Fibroblast of gingiva (primary cell): ENCODE data around the gene KLK12.
"Not testable (repeated sequence)": the region's sequence is repeated elsewhere in the genome, so short reads cannot be mapped to it uniquely, and the experiment has no call there.

Experiments used
- DNase-seq: peaks from one replicate; pipeline ENCODE4 v3.0.0-alpha.2; 2011; ENCODE audit warnings: low read depth

KLK12 gene

DNA sequence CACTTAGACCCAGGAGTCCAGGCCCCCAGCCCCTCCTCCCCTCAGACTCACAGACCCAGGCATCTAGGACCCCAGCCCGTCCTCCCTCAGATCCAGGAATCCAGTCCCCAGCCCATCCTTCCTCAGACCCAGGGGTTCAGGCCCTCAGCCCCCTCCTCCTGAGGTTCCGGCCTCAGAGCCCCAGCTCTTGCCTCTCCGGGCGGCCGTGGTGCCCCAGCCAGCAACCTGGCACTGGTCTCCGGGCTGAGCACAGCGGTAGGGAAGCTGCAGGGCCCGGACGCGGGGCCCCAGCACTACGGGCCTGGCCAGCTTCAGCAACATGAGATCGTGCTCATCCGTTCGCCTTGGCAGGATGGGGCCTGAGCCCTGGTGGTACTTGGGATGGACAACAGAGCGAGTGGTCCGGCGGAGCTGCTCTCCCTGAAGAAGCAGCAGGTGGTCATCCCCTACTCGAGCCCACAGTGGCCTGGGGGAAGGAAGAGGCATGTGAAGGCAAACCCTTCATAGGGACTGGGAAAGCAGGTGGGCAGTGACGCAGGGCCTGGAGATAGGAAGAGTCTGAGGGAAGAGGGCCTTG, 19.0 kb downstream of the KLK12 start:
- DNase-seq = no peak

DNA sequence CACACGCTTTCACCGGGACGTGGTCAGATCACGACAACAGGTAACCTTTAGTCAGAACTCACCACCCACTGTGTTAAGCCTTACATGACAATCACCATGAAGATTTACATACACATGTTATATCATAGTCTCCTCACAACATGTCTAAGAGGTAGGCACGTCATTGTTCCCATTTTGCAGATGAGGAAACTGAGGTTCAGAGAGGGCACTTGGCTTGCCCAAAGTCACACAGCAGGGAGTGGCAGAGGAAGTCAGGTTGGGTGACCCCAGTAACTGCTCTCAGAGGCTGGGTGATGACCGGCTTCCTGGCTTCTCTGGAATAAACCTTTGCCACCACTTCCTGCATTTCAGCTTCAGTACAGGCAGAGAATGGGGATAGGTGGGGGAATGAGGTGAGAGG, 20.6 kb downstream of the KLK12 start:
- DNase-seq = no peak

DNA sequence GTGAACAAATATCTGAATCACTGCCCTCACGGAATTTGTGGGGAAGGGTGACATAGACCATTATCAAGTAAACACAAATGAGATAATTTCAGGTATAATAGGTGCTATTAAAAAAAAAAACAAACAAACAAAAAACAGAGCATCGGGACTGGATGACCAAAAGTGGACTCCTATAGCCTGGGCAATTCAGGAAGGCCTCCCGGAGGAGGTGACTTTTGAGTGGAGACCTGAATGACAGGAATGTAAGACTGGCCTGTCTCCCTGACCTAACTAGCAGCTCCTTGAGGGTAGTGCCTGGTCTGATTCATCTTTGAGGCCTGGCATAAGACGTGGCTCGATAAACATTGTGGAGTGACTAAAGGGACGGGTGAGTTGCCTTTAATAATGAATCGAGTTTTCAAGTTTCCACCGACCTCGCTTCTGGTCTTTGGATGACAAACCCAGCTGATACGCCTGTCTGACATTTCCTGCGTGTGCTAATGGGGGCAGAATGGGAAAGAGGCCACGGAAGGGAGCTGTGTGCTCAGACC, 22.1 kb downstream of the KLK12 start:
- no peak for DNase-seq

DNA sequence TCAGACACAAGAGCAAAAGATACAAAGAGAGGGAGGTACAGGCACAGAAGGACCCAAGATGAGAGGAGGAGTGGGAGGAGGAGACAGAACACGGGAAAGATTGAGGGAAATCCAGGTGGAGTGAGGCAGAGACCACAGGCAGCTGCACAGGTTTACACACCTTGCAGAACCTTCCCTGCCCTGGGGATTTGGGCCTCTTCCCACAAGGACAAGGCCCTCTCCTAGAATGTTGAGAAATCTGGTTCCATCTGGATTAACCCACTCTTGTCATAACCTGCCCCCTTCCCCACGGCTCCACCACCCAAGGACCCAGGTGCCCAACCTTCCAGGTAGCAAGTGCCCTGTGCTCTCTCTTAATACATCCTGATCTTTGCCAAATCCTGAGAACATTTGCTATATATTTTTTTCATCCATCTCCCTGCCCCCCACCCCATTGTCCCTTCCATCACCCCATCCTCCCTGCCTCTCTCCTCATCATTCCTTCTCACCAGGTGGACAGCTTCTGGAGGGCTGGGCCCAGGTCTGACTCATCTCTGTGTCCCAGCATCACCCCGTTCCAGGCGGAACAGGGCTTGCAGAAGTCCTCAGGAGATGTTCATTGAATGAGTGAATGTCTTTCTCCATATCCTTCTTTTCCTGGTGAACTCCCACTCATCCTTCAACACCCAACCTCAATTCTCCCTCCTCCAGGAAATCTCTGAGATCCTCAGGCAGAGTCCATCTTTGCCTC, 24.6 kb downstream of the KLK12 start:
- no peak for DNase-seq

DNA sequence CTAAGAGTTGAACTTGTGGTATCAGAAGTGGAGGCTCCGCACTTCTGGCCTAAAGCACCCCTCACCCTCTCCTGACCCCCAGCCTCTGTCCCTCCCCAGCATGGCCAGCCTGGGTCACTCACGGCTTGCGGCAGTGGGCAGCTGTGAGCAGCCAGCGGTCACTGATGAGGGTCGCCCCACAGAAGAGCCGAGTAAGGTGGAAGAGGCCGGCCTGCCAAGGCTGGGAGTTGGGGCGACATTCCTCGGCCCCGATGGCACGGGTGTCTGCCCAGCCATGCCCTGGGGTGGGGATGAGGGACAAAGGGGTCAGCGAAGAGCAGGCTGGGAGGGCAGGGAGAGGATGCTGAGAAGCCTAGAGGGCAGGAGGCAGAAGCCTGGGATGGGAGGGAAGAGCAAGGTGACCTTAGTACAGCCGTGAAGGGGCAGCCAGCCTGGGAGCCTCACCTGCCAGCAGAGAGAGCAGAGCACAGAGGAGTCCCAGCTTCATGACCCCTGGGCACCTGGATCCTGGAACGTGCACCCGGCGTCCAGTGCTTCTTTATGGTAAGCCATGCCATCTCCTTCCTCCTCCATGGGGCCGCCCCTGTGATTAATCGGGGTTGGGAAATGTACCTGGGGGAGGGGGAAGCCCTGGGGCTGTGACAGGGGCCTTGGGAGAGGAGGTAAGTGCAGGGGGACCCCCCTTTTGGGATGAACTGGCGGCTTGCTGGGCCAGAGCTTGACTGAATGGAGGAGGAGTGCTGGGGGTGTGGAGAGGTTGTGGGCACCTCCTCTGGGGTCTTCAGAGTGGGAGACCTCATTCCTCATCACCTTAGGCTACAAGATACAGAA, 25.5 kb downstream of the KLK12 start:
- DNase-seq = no peak

DNA sequence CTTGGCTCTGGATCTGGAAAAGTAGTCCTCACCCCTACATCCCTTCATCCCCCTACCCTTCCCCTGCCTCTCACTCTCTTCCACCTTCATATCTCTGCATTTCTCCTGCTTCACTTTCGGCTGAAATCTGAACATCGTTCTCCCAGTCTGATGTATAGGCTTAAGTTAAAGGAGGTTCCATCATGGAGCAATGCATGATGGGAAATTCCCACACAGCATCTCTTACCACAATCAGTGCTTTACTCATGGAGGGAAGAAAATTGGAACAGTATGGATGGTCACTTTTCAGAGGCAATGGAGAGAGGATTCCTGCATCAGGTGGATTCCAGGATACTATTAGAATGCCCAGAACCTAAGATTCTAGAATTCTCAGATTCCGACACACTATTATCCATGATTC, 27.3 kb downstream of the KLK12 start:
- DNase-seq = no peak

DNA sequence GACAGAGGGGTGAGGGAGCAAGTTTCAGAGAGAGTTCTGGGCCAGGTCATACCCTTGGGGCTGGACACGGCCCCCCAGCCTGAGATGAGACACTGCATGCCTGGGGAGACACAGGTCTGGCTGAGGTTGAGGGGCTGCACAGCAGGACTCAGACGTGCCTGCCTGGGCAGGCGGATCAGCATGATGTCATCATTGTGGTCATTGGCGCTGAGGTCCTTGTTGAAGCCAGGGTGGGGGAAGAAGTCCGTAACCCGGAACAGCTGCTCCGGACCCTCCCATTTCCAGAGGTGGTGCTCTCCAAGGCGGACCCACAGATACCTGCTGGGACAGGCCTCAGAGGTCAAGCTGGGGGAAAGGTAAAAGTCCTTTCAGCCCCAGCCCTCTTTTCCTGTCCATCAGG, 28.4 kb downstream of the KLK12 start:
- no peak for DNase-seq

DNA sequence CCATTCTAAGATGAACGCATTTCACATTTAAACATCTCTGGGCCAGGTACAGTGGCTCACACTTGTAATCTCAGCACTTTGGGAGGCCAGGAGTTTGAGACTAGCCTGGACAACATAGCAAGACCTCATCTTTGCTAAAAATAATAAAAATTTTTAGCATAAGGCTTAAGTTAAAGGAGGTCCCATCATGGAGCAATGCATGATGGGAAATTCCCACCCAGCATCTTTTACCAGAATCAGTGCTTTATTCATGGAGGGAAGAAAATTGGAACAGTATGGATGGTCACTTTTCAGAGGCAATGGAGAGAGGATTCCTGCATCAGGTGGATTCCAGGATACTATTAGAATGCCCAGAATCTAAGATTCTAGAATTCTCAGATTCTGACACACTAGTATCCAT, 29.6 kb downstream of the KLK12 start:
- DNase-seq = no peak

DNA sequence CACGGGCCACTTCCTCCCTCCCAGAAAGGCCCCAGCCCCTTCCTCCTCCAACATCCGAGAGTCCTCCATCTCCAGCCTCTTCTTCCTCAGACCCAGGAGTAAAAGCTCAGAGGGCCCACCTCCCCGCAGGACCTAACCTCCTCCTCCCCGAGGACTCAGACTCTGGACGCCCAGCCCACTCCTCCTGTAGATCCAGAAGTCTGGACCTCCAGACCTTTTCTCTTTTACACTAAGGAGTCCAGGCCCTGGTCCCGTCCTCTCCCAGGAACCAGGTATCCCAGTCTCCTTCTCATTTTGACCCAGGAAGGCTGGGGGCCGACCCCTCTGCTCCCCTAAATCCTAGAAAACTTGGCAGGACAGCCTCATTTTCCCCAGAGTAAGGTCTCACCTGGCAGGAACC, 31.5 kb downstream of the KLK12 start:
- DNase-seq = no peak

DNA sequence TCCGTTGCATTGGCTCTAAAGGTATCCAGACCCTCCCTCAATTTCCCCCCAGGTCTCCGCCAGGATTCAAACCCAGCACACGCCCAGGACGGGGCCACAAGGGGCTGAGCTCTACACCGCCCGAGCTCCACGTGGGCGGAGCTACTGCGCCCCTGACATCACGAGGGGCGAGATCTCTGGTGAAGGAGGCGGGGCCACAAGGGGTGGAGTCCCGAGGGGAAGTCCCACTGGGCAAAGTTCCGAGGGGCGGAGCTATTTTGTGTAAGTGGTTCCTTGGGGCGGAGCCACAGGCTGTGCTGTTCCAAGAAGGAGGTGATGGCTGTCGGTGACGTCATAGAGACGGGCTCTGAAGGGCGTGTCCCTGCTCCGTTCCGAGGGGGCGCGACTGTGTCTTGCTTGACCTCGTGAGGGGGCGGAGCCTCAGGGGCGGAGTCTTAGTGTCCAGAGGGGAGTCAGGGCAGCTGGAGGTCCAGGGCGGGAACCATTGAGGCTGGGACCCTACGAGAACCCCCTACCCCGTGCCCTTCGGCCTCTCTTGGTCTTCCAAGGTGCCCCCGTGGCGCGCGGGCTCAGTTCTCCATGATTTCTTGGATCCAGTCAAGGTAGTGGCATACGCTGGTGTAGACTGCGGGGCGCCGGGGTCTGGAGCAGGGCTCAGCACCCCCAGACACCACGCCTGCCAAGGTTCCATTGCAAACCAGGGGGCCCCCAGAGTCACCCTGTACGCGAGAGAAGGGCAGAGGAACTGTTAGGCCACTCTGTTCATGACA, 32.1 kb downstream of the KLK12 start:
- no peak for DNase-seq

DNA sequence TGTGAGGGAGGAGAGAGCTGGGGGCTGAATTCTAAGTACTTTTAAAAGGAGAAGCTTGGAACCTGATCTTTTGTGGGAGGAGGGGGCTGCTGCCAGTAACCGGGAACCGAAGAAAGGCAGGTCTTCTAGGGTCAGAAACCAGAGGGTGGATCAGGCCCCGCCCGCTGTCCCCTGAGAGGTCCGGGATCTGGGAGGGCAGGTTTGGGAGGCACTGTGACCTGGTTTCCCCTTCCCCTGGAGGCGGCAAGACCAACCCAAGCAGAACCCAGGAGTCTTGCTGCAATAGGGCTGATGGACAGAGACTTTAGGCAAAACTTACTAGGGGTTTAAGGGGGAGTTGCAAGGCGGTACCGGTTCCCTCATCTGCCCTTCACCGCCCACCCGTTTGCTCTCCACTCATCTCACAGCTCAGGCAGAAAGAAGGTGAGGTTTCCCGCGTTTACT, 32.7 kb downstream of the KLK12 start:
- no peak for DNase-seq

DNA sequence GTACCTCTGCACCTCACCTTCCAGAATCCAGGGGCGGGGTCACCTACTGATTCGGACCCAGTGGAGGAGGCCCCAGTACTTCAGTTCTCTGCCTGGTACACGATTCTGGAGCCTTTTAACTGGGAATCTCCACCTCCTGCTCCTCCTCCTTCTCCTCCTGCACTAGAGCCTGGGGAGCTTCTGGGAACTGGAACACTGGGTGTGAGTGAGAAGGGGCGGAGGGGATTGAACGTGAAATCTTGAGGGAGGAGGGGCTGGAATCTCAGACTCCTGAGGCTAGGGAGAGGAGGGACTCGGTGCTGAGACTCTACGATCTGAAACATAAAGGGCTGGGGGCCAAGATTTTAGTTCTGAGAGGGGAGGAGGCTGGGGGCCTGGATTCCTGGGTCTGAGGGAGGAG, 33.3 kb downstream of the KLK12 start, which contains the start of gene KLK8:
Gene KLK8 (minus strand): TSS at position 90 of the 400 bp plus-strand sequence. CDS start 437 bp downstream, outside the sequence.
- no peak for DNase-seq

DNA sequence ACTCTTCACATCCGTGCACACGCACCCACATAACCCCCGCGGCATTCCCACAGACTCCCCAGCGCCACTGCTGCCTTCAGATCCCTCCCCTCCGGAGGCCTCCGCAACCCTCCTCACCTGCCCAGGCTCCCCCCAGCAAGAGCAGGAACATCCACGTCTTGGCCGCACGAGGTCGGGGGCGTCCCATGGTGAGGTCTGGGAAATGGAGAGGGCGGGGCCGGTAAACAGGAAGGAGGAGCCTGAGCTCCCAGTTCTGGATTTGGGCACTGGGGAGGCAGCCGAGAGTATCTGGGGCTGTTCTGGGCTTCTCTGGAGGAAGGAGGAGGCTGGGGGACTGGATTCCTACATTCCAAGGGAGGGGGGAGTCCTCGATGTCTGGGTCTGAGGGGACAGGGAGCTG, 33.8 kb downstream of the KLK12 start:
- DNase-seq = no peak

DNA sequence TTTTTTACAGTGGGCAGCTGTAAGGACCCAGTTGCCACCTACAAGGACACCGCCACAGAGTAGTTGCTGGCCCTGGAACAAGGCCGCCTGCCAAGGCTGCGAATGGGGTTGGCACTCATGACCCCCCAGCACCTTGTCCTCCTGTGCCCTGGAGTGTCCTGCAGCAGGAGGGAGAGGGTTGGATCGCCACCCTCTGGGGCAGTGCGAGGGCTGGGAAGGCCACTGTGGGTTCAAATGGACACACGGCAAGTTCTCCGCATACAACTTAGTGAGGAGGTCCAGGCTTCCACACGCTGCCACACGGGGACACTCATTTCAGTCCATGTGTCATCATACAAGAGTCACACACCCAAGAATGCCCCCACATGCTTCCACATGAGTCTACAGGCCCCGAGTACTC, 34.4 kb downstream of the KLK12 start:
- DNase-seq = no peak

DNA sequence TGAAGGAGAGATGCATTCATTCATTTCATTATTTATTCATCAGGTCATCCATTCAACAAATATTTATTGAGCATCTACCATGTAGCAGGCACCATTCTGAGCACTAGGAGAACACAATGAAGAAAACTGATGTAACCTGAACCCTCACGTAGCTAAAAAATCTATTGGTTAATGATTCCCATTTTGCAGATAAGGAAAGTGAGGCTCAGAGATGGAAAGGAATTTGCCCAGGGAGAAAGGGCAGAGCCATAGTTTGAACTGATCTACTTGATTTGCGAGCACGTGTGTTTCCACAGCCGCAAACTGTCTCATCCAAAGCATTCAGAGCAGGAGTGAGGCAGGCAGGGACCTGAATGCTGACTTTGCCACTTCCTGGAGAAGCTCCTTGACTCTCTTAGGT, 36.1 kb downstream of the KLK12 start:
- DNase-seq = no peak

DNA sequence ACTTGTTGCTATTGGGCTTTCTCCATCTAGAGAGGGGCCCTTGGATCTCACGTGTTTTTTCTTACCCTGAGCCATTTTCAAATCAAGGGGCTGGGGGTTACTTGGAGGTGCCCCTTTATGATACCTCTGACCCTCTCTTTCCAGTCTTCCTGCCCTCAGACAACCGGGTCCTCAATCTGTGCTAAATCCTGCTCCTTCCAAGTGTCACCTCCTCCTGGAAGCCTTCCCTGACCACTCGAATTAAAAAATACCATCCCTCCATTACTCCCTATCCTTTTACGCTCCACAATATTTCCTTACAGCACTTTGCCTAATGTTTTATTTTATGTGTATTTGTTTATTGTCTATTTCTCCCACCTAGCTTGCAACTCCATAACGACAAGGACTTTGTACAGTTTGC, 36.7 kb downstream of the KLK12 start:
- DNase-seq = no peak

DNA sequence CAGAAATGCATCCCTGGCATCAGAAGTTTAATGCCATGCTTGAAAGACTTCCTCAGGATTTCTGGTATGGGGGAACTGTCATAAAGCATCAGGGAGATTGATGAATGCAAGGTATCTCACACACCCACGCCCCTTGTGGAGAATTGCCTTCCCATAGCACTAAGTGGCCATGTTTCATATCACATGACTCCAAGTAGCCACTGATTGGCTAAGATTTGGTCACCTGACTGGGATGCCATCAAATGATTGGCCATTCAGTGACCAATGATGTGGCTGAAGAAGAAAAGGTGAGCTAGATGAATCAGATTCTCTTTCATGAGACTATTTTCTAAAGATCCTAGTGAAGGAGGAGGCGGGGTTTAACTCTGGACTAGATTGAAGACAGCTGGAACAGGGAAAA, 40.7 kb downstream of the KLK12 start:
- no peak for DNase-seq

DNA sequence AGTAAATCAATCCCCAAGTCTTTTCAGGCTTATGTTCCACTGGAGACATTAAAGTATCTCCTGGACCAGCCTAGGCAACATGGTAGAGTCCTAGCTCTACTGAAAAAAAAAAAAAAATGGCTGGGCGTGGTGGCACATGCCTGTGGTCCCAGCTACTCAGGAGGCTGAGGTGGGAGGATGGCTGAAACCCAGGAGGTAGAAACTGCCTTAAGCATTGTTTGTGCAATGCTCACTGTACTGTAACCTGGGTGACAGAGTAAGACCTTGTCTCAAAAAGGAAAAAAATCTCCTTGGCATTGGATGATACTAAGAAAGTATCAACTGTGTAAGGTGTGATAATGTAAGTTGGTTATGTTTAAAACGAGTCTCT, 42.2 kb downstream of the KLK12 start:
- no peak for DNase-seq

DNA sequence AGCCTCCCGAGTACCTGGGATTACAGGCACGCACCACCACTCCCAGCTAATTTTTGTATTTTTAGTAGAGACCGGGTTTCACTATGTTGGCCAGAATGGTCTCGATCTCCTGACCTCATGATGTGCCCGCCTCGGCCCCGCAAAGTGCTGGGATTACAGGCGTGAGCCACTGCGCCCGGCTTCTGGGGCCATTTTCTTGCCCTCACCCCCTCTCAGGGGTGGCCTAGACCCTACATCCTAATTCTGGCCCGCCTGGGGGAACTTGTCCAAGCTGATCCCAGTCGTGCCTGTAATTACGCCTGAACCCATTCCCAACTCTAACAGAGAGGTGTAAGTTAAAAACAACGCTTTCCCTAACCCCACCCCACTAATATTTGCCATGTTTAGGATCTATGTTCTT, 50.4 kb downstream of the KLK12 start:
- DNase-seq = not testable (repeated sequence)

DNA sequence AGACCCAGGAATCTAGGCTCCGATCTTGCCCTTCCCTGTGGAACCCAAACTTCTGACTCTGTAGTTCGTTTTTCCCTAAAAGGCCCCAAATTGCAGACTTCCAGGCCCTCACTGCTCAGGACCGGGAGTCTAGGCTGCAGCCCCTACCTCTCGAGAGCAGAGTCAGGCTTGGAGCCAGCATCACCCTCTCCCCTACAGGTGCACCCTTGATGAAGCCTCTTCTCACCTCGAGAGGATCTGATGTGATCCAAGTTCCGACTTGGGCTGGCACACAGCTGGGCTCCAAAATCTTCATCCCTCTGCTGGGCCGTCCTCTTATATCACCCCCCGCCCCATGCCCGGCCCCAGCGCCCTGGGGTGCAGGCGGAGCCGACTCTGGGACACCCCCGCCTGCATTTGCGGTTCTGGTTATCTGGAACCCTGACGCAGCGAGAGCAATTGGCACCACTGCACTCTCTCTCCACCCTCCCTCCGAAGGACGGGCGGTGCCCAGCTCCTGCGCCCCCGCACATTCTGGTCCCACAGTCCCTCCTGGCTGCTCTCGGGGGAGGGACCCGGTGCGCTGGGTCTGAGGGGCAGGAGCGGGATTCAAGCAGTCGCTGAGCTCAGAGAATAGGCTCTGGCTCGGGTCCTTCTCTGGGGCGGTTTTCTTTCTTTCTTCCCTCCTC, 51.0 kb downstream of the KLK12 start, which contains the start of gene KLK7:
Gene KLK7 (minus strand): TSS at position 293 of the 668 bp plus-strand sequence. CDS start 1,518 bp downstream, outside the sequence.
- no peak for DNase-seq

DNA sequence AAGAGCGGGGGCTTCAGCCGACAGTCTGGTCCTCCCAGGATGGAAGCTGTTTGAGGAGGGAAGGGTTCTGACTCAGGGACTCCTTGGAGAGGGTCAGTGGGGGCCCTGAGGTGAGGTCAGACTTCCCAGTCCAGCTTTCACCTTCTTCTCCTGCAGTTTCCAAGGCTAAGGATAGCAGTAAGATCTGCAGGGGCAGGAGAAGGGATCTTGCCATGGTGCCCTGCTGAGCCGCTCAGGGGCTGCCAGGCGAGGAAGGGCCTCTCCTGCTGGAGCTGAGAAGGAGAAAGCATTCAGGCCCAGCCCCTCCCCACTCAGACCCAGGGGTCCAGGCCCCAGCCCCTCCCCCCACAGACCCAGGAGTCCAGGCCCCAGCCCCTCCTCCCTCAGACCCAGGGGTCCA, 52.6 kb downstream of the KLK12 start:
- no peak for DNase-seq
